HG03342 (cell line): ENCODE results near the gene ACSM3.
"Not testable (repeated sequence)": the region's sequence is repeated elsewhere in the genome, so short reads cannot be mapped to it uniquely, and the experiment has no call there.

Source experiments
- ATAC-seq: cut with Tn5 transposase; IDR thresholded peaks from one replicate; pipeline ENCODE4 v1.9.1; 2021; ENCODE audit warnings: mild to moderate bottlenecking, moderate library complexity; ENCODE audit not compliant: unreplicated experiment

ACSM3 gene

GRCh38 chr16:20755238-20755637 is 8.6 kb upstream of the ACSM3 start:
- ATAC-seq, result no peak

DNA sequence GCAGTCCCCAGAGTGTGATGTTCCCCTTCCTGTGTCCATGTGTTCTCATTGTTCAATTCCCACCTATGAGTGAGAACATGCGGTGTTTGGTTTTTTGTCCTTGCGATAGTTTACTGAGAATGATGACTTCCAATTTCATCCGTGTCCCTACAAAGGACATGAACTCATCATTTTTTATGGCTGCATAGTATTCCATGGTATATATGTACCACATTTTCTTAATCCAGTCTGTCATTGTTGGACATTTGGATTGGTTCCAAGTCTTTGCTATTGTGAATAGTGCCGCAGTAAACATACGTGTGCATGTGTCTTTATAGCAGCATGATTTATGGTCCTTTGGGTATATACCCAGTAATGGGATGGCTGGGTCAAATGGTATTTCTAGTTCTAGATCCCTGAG is 8.0 kb upstream of the ACSM3 start:
- ATAC-seq, result not testable (repeated sequence)

GRCh38 chr16:20760346-20760745 is 3.5 kb upstream of the ACSM3 start:
- no peak for ATAC-seq

DNA sequence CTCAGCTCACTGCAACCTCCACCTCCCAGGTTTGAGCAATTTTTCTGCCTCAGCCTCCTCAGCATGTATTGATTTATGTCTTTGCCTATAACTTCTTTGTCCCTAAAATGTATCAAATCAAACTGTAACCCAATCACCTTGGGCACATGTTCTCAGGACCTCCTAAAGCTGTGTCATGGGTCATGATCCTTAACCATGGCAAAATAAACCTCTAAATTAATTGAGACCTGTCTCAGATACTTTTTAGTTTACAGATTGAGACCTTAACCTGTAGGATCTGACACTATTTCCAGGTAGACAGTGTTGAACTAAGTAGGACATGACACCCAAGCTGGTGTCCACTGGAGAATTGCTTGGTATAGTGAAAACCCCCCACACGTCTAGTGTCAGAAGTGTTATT is 2.6 kb upstream of the ACSM3 start:
- ATAC-seq, result no peak

DNA sequence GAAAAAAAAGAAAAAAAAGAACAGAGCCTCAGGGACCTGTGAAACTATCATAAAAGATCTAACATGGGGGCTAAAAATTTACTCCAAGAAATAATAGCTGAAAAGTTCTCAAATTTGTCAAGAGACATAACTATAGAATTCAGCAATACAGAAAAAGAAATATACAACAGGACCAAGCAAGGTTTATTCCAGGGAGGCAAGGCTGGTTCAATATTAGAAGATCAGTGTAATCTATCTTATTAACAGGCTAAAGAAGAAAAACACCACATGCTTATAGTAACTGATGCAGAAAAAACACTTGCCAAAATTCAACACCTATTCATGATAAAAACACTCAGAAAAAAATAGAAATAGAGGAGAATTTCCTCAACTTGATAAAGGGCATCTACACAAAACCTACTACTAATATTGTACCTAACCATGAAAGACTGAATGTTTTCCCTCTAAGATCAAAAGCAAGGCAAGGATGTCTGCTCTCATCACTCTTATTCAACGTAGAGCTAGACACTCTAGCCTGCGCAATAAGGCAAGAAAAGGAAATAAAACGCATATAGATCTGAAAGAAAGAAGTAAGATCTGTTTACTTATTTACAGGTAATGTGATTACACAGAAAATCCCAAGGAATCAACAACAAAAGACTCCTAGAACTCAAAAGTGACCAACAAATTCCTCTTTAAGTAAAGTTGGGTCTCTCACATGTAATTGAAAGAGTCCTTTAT is 1.2 kb upstream of the ACSM3 start:
- ATAC-seq, result no peak

GRCh38 chr16:20764448-20764847 is 634 bp downstream of the ACSM3 start:
- ATAC-seq, result not testable (repeated sequence)

GRCh38 chr16:20765732-20766131 is 1.9 kb downstream of the ACSM3 start:
- ATAC-seq, result no peak

- ATAC-seq, result no peak
Observed at GRCh38 chr16:20766294-20766693, 2.5 kb downstream of the ACSM3 start.

DNA sequence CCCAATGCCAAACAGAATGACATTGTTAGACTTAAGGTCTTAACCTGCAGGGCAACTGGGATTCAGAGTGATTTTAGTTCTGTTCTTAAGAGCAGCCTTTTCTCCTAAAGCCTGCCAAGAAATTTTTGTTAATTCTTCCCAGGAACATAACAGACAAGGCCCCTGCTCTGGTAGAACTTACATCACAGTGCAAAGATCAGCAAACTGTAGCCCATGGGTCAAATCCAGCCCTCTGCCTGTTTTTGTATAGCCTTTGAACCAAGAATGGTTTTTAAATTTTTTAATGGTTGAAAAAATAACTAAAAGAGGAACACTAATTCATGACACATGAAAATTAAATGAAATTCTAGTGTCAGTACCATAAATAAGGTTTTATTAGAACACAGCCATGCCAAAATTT is 3.8 kb downstream of the ACSM3 start:
- no peak for ATAC-seq

- no peak for ATAC-seq
Observed at GRCh38 chr16:20768121-20768520, 4.3 kb downstream of the ACSM3 start.

GRCh38 chr16:20768818-20769217 is 5.0 kb downstream of the ACSM3 start:
- no peak for ATAC-seq

GRCh38 chr16:20773679-20774078 is 9.9 kb downstream of the ACSM3 start:
- no peak for ATAC-seq

DNA sequence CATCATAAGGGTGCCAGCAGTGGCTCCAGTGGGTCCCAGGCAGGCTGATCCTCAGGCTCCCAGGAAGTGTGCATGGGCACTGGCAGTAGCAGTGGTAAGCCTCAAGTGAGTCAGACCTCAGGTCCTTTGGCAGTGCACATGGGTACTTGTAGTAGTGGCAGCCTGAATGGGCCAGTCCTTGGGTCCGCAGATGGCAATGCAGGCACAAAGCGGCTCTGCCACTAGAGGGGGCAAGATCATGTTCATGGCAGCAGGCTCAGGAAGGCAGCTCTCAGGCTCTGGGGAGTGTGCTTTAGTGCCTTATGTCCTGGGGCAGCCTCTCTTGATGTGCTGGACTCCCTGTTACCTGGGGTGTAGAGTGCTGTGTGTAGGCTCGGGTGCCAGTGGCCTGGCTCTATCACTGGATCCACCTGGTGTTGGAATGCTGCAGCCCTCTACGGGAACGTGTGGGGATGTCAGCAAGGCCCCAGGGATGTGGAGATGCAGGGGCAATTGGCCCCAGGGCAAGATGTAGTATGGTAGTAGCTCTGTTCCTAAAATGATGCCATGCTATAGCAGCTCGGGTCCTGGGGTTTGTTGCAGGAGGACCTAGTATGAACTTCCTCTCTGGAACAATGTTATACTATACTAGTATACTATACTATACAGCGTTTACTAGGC is 11.0 kb downstream of the ACSM3 start:
- ATAC-seq, result peak; percentile 47

DNA sequence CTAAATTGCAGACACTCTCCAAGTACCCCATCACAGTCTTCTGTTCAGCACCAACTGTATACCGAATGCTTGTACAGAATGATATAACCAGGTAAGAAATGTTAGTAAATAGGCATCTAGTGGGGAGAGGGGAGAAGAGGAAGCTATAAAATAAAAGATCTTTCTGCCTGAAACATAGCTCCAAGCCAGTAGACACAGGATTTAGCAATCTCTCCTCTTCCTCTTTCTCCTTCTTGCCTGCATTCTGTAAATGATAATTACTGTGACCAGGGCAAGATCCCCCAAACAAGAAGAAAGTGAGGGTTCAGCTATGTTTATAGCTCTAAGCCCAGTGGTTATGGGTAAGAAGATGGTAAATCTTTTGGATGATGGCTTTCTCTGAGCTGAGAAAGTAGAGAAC is 17.9 kb downstream of the ACSM3 start:
- no peak for ATAC-seq

- ATAC-seq, result no peak
Observed at GRCh38 chr16:20782470-20782869, 18.7 kb downstream of the ACSM3 start.

DNA sequence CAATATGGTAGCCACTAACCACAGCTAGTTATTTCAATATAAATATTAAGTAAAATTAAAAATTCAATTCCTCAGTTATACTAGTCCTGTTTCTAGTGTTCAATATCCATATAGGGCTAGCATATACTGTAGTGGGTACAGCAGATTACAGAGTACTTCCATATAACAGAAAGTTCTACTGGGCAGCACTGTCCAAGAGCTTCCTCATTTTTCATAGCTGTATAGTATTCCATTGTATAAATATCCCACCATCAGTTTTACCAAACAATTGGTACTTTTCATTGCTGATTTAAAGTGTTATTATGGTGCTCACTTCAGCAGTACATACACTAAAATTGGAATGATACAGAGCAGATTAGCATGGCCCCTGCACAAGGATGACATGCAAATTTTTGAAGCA is 20.4 kb downstream of the ACSM3 start:
- ATAC-seq, result no peak

DNA sequence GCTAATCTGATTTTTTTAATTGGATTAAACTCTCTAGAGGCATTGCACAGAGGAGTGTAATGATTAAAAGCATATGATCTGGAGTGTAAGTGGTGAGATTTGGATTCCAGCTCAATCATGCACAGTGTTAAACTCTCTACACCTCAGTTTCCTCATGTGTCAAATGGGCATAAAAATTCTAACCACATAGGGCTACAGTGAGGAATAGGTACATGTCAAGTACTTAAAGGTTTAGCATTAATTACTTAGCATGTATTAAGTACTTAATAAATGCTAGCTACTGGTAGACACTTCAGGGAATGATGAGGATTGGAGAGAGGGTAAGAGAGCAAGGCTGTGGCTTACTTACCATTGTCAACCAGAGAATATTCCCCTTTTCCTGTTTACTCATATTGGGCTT is 25.3 kb downstream of the ACSM3 start:
- no peak for ATAC-seq

DNA sequence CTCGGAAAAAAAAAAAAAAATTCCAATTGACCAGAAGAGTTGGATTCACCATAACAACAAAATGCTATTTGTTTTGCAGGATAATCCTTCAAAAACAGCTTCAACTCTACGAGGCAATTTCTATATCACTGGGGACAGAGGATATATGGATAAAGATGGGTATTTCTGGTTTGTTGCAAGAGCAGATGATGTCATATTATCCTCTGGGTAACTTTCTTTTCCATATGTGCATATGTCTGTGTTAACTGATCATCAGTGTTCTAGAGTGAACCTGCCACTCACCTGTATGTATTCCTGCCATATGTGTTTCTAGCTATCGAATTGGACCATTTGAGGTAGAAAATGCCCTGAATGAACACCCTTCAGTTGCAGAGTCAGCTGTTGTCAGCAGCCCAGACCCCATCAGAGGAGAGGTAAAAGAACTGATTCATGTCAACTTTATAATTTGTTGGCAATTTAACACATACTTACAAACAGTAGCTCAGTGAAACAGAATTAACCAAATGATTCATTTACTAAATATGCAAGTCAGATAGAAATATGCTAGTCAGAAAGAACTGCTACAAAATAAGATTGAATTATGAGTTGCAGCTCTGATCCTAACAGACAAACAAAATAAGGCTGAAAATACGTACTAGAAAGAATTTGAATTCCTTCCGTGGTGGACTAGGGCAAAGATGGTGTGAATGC is 28.3 kb downstream of the ACSM3 start:
- ATAC-seq, result no peak

GRCh38 chr16:20798364-20798763 is 34.5 kb downstream of the ACSM3 start:
- no peak for ATAC-seq

- no peak for ATAC-seq
Observed at GRCh38 chr16:20799599-20799998, 35.8 kb downstream of the ACSM3 start.

GRCh38 chr16:20801278-20801677 is 37.5 kb downstream of the ACSM3 start:
- ATAC-seq, result no peak

GRCh38 chr16:20803192-20803560 is 39.4 kb downstream of the ACSM3 start:
- no peak for ATAC-seq
